Panc1 (cell line): ENCODE measurements around the gene DAD1.

ENCODE experiments used
- POLR2AphosphoS5 ChIP-seq: IDR thresholded peaks from 2 replicates; pipeline ENCODE4 v1.6.1; 2012; ENCODE audit warnings: mild to moderate bottlenecking, low read depth, low read length, moderate library complexity
- TF ChIP-seq, protein P1 (sequence below), 2 experiments: IDR thresholded peaks; 2 replicates each; pipeline ENCODE4 v1.6.1; 2011 to 2012; ENCODE audit warnings: low read depth in 2 of 2, control low read depth in 1 of 2, low read length in 1 of 2, mild to moderate bottlenecking in 1 of 2, moderate library complexity in 1 of 2; ENCODE audit not compliant: insufficient read depth in 1 of 2

DNA sequence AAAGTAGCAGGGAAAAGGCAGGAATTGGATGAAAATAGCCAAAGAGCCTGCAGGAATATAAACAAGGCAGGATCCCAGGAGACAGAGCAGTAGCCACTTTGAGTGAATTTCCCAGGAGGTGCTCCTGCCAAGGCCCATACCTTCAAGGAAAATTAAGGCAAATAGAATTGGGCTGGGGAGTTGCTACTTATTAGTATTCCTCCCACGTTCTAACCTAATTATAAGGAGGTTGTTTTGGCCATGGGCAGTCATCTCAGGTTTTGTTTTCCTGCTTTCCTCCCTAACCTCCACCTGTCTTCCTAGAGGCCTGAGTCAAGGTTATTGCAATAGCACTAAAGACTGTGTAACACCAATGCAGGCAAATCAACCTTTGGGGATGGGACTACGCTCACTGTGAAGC lies 73.1 kb downstream of the DAD1 start:
- no peak for TF ChIP-seq POLR2AphosphoS5
- TF ChIP-seq, protein P1, sequence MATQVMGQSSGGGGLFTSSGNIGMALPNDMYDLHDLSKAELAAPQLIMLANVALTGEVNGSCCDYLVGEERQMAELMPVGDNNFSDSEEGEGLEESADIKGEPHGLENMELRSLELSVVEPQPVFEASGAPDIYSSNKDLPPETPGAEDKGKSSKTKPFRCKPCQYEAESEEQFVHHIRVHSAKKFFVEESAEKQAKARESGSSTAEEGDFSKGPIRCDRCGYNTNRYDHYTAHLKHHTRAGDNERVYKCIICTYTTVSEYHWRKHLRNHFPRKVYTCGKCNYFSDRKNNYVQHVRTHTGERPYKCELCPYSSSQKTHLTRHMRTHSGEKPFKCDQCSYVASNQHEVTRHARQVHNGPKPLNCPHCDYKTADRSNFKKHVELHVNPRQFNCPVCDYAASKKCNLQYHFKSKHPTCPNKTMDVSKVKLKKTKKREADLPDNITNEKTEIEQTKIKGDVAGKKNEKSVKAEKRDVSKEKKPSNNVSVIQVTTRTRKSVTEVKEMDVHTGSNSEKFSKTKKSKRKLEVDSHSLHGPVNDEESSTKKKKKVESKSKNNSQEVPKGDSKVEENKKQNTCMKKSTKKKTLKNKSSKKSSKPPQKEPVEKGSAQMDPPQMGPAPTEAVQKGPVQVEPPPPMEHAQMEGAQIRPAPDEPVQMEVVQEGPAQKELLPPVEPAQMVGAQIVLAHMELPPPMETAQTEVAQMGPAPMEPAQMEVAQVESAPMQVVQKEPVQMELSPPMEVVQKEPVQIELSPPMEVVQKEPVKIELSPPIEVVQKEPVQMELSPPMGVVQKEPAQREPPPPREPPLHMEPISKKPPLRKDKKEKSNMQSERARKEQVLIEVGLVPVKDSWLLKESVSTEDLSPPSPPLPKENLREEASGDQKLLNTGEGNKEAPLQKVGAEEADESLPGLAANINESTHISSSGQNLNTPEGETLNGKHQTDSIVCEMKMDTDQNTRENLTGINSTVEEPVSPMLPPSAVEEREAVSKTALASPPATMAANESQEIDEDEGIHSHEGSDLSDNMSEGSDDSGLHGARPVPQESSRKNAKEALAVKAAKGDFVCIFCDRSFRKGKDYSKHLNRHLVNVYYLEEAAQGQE (IDR thresholded peaks at IDR 0.05; ENCODE audit: insufficient read depth in 1 of 2, low read depth in 2 of 2, low read length in 1 of 2), result no peak
